PC-9 (cell line): ENCODE results near the gene TNFRSF8.

Experiments used
- CTCF ChIP-seq: fragments of 200-600 bp; sonication (generic); conservative IDR thresholded peaks from 2 replicates; pipeline ENCODE4 v1.6.1; 2017; ENCODE audit warnings: mixed run types, antibody characterized with exemption, mild to moderate bottlenecking, moderate library complexity
- EZH2 ChIP-seq: fragments of 200-600 bp; sonication (generic); IDR thresholded peaks from 2 replicates; pipeline ENCODE4 v1.8.0; 2017; ENCODE audit warnings: antibody characterized with exemption, low read depth

- TF ChIP-seq CTCF: no peak
- no peak for TF ChIP-seq EZH2
These were observed 25.4 kb upstream of the TNFRSF8 start for GRCh38 chr1:12037486-12038355.
